Measurements from ENCODE around the gene ANKRD49.
"Not testable (repeated sequence)": the region's sequence is repeated elsewhere in the genome, so short reads cannot be mapped to it uniquely, and the experiment has no call there.

ANKRD49 gene

GRCh38 chr11:94493281-94494125 is at the start of gene ANKRD49, which contains the start of gene MRE11:
ANKRD49 (plus strand) TSS chr11:94493984; CDS start chr11:94496694, 2,710 bp downstream.
MRE11 (minus strand) TSS chr11:94493844; CDS start chr11:94492801, 1,043 bp downstream.
- peak; percentile 98 for DNase-seq (ENCODE audit: low read depth)

- DNase-seq (ENCODE audit: low read depth), result no peak
Observed at GRCh38 chr11:94445641-94446040, 48.1 kb upstream of the ANKRD49 start.

GRCh38 chr11:94447149-94447548 is 46.6 kb upstream of the ANKRD49 start:
- no peak for DNase-seq (ENCODE audit: low read depth)

DNA sequence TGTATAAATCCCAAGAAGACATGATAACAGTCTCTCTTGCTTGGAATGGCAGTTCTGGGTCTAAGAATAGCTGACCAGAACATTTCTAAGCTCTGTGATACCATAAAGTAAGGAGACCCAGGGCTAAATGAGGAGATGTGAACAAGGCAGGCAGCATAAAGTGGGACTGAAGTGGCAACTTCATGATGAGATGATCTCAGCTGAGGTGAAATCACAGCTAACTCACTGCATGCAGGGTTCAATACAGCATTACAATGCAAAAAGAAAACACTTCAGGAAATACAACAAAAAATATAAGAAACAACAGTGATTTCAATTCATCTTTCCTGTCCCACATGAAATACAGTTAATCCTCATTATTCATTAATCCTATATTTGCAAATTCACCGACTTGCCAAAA is 44.8 kb upstream of the ANKRD49 start:
- no peak for DNase-seq (ENCODE audit: low read depth)

DNA sequence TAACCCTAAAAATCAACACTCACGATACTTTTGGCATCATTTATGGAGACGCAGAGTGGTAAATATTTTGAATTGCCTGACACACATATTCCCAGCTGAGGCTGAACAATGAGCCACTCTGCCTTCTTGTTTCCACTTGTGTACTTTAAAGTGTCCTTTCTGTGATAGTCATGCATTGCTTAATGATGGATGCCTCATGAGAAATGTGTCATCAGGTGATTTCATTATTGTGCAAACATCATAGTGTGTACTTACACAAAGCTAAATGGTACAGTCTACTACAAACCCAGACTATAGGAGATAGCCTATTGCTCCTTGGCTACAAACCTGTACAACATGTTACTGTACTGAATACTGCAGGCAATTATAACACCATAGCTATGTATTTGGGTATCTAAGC is 44.3 kb upstream of the ANKRD49 start:
- peak; percentile 80 for DNase-seq (ENCODE audit: low read depth)

- peak; percentile 51 for DNase-seq (ENCODE audit: low read depth)
Observed at GRCh38 chr11:94450048-94450447, 43.7 kb upstream of the ANKRD49 start.

GRCh38 chr11:94452988-94453387 is 40.8 kb upstream of the ANKRD49 start:
- no peak for DNase-seq (ENCODE audit: low read depth)

GRCh38 chr11:94454301-94454700 is 39.5 kb upstream of the ANKRD49 start:
- DNase-seq (ENCODE audit: low read depth), result no peak

DNA sequence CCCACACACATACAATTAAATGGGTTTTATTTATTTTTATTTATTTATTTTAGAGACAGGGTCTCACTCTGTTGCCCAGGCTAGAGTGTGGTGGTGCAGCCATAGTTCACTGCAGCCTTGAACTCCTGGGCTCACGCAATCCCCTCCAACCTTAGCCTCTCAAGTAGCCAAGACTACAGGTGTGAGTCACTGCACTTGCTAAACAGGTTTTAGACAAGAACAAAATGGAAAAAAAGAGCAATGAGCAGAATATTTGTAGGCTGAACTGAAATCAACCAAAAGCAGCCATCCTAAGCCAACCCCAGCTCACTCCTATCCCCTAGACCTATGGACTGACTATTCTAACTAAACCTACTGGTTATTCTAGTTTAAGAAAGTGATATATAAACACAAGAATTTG is 37.9 kb upstream of the ANKRD49 start:
- DNase-seq (ENCODE audit: low read depth), result no peak

DNA sequence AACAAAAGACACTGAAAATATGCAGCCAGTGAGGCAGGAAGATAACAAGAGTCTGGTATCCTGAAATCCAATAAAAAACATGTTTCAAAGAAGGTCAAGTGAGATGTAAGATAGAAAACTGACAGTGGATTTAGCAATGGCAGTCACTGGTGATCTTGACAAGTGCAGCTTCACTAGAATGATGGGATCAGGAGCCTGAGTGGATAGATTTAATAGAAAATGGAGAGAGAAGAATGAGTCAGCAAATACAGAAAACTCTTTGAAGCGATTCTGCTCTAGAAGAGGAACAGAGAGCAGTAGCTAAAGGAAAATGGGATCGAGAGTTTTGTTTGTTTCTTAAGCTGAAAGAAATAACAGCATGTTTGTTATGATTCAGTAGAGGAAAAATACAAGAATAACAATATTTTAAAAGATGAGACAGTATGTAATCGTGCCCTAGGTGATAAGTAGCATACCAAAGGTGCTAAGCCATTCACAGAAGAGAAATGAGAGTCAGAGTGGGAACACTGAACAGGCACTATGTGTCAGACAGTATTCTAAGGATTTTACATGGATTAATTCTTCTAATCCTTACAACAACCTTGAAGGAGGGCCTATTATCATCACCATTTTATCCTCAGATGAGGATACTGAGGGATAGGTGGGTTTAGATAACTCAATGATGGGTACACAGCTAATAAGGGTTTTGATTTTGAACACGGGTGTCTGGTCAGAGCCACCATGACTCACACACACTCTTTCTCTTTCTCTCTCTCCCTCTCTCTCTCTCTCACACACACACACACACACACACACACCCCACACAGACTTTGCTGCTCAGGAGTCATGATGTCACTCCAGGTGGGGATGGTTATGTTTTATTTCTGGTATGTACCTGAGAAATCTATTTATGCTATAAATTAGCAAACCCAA is 36.4 kb upstream of the ANKRD49 start:
- DNase-seq (ENCODE audit: low read depth), result no peak

- DNase-seq (ENCODE audit: low read depth), result no peak
Observed at GRCh38 chr11:94459576-94459975, 34.2 kb upstream of the ANKRD49 start.

GRCh38 chr11:94469416-94469815 is 24.4 kb upstream of the ANKRD49 start:
- no peak for DNase-seq (ENCODE audit: low read depth)

- no peak for DNase-seq (ENCODE audit: low read depth)
Observed at GRCh38 chr11:94472916-94473799, 20.6 kb upstream of the ANKRD49 start.

- DNase-seq (ENCODE audit: low read depth), result no peak
Observed at GRCh38 chr11:94477624-94478023, 16.2 kb upstream of the ANKRD49 start.

- DNase-seq (ENCODE audit: low read depth), result no peak
Observed at GRCh38 chr11:94481342-94481741, 12.4 kb upstream of the ANKRD49 start.

- no peak for DNase-seq (ENCODE audit: low read depth)
Observed at GRCh38 chr11:94486068-94486467, 7.7 kb upstream of the ANKRD49 start.

GRCh38 chr11:94494126-94494680 is 419 bp downstream of the ANKRD49 start:
- DNase-seq (ENCODE audit: low read depth), result no peak

DNA sequence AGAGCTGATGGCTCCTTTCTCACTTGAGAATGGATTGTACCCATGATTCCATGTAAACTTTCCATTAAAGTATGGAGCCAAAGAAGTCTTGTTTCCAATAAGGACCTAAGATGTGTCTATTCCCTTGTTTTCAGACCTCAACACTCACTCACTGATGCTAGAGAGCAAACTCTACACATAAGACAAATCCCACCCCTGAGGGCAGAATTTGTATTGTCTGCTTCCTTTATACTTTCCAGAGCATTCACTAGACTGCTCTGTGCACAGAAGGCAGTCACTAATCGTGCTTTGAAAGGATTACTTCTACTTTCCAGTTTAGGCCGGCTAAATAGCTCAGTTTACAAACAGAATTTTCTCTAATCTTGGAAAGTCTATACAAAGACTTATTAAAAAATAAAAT is 6.4 kb downstream of the ANKRD49 start:
- DNase-seq (ENCODE audit: low read depth), result no peak

GRCh38 chr11:94501522-94501921 is 7.7 kb downstream of the ANKRD49 start:
- no peak for DNase-seq (ENCODE audit: low read depth)

- DNase-seq (ENCODE audit: low read depth), result peak; percentile 36
Observed at GRCh38 chr11:94504689-94505293, 11.0 kb downstream of the ANKRD49 start.

- DNase-seq (ENCODE audit: low read depth), result not testable (repeated sequence)
Observed at GRCh38 chr11:94506513-94506912, 12.7 kb downstream of the ANKRD49 start.
